Esophagus squamous epithelium (tissue), 4 donors: ENCODE data around the gene CFAP157.

ENCODE experiments used
- POLR2A ChIP-seq, 4 donors: fragments of 450-650 bp; IDR thresholded peaks; one replicate each; pipeline ENCODE4 v1.6.1; 2017; ENCODE audit warnings: antibody characterized with exemption in 4 of 4, mild to moderate bottlenecking in 4 of 4, moderate library complexity in 3 of 4
- TF ChIP-seq, protein P1 (sequence below), 6 experiments: fragments of 450-650 bp in 4 of 6; fragments of 200-600 bp in 2 of 6; sonication (generic) in 2 of 6; IDR thresholded peaks; one replicate each; pipeline ENCODE4 v1.5.1; 2016 to 2019; ENCODE audit warnings: antibody characterized with exemption in 6 of 6, mild to moderate bottlenecking in 4 of 6, moderate library complexity in 4 of 6

DNA sequence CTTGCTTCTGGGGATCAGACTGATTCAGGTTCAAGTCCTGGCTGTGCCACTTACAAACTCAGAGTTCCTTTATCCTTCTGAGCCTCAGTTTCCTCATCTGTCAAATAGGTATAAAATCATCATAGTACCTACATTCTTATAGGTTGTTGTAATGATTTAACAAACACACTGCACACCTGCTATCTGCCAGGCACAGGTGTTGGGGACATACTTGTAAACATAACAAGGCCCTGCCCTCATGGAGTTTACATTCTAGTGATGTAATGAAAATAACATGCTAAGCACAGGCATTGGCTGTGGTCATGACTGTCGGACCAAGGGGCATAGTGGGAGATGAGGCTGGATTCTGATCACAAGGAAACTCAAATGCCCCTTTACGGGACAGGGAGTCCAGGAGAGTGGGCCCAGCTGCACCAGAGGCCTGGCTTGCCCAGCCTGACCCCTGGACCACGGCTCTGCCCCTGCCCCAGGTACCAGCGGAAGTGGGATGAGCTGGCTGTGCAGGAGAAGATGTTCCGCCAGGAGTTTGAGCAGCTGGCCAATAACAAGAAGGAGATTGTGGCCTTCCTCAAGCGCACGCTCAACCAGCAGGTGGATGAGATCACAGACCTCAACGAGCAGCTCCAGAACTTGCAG lies 2.3 kb downstream of the CFAP157 start:
- TF ChIP-seq, protein P1, sequence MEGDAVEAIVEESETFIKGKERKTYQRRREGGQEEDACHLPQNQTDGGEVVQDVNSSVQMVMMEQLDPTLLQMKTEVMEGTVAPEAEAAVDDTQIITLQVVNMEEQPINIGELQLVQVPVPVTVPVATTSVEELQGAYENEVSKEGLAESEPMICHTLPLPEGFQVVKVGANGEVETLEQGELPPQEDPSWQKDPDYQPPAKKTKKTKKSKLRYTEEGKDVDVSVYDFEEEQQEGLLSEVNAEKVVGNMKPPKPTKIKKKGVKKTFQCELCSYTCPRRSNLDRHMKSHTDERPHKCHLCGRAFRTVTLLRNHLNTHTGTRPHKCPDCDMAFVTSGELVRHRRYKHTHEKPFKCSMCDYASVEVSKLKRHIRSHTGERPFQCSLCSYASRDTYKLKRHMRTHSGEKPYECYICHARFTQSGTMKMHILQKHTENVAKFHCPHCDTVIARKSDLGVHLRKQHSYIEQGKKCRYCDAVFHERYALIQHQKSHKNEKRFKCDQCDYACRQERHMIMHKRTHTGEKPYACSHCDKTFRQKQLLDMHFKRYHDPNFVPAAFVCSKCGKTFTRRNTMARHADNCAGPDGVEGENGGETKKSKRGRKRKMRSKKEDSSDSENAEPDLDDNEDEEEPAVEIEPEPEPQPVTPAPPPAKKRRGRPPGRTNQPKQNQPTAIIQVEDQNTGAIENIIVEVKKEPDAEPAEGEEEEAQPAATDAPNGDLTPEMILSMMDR (IDR thresholded peaks at IDR 0.05) = no peak
- TF ChIP-seq POLR2A (IDR thresholded peaks at IDR 0.05) = no peak
